Stimulated activated CD4-positive, alpha-beta T cell treated with anti-CD3 and anti-CD28 coated beads, Interleukin-15, amount 100 ng/mL, for 1 hour (primary cell): ENCODE results near the gene GXYLT1.
"Not testable (repeated sequence)": the region's sequence is repeated elsewhere in the genome, so short reads cannot be mapped to it uniquely, and the experiment has no call there.

Source experiments
- DNase-seq, 2 donors: peaks; one replicate each; pipeline ENCODE4 v3.0.0-alpha.2; 2020; ENCODE audit warnings: low read depth in 1 of 2, low spot score in 1 of 2

GXYLT1 gene

DNA sequence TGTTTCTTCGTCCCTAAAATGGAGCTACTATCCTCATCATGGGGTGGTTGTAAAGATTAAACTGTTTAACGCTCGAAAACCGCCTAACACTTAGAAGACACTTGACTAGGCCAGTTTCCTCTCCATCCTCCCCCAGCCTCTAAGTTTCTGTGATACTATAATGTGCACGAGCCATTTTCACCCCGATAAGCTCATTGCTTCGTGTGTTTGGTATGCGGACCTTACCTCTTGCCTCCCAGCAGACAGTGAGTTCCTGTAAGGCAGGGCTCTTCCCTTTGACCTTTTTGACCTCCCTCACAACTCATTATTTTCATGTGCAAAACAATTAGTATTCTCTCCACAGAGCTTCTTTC, 499 bp upstream of the GXYLT1 start:
- DNase-seq: no peak

- DNase-seq: no peak
Measured at GRCh38 chr12:42144158-42144407, 591 bp downstream of the GXYLT1 start.

- no peak for DNase-seq
Measured at GRCh38 chr12:42143452-42144157, 1.1 kb downstream of the GXYLT1 start.

DNA sequence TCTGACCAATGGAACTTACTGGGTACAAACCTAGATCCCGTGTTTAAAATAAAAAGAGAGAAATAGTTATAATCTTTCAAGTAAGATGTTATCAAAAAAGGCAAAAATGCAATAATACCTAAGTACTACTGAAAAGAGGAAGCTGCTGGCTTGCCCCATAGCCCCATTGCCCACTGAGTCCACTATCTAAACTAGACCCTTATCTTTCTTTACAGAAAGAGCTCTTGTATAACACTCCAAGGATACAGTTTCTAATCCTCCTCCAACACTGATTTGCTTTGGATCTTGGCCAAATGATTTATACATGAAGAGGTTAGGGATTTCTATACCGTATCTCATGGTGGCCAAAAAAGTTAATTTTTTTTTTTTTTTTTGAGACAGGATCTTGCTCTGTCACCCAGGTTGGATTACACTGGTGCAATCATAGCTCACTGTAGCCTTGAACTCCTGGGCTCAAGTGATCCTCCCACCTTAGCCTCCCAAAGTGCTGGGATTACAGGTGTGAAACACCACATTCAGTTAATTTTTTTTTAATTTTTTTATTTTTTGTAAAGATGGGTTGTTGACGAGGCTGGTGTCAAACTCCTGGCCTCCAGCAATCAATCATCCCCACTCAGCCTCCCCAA, 2.6 kb downstream of the GXYLT1 start:
- DNase-seq: no peak

DNA sequence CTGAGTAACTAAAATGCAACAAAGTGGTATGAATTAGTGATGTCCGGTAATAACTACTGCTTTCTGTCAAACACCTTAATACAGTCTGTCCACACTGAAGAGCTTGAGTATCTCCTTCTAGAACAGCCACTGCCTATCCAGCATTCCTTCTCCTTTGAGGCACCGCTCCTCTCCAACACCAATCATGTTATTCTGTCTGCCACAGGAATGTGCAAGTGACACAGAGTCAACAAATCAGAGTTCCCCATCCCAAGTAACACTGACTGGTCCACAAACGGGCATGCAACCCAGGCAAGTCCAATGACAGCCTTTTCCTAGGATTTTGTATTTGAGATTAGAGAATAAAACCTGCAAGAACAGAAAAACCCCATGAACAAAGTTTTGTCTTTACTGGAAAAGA, 3.8 kb downstream of the GXYLT1 start:
- no peak for DNase-seq

GRCh38 chr12:42135259-42135814, 9.3 kb downstream of the GXYLT1 start:
- DNase-seq: no peak

DNA sequence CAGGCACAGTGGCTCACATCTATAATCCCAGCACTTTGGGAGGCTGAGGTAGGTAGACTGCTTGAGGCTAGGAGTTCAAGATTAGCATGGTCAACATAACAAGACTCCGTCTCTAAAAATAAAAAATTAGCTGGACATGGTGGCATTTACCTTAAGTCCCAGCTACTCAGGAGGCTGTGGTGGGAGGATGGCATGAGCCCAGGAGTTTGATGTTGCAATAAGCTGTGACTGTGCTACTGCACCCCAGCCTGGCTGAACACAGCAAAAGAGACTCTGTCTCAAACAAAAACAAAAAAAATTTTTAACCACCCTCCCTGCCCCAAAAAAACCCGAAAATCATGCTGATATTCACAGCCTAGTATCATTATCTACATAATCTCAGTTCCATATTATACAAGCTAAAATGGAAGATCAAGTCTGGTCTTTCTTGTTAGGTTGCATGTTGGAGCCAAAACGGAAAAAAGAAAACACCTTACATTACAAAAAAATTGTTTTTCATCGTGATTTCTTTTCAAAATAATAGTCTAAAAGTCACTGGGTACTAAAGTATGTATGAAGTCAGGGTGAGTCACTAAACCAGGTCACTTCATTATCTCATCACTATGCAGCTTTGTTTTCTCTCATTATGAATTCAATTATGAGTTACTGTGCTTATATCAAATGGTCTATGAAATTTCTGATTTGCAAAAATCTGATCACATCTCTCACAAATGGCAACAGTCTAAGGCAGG, 13.8 kb downstream of the GXYLT1 start:
- DNase-seq: no peak

DNA sequence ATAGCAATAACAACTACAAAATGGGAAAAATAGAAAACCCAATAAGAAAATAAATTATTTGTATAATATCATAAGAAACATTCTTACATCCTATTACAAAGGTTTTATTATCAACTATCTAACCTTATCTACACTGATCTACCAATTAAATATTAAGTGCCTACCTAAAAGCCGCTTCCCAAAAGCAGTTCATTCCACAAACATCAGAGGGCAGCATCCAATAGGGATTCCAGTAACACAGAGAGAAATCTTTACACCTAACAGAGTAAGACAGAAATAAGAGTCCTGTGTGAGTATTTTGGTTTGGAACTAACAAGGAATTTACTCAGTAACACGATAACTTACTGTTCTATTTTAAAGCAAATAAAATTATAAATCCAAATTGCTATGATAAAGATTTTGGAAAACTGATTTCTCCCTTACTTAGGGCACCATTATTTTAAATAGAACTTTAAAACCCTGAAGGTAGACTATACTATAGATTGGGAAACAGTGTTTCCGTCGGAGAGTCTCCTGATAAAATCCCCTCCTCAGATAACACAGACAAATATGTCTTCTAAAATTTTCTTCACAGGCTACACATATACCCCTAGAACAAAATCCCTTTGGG, 15.0 kb downstream of the GXYLT1 start:
- no peak for DNase-seq

- no peak for DNase-seq
Measured at GRCh38 chr12:42128888-42129287, 15.8 kb downstream of the GXYLT1 start.

DNA sequence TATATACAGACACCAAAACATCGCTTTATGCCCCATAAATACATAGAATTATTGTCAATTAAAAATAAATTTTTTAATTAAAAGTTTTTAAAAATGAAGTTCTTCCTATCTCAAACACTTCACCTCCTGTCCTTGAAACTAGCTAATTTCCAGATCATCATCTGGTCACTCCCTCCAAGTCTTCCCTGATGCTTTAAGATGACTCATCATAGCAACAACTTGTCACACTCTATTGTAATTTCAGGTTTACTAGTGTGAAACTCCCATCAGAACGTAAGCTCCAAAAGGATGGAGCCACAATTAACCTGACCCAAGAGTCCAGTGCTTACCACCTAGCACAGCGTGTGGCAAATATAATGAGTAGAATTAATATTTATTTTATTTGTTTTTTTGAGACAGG, 16.3 kb downstream of the GXYLT1 start:
- DNase-seq: no peak

DNA sequence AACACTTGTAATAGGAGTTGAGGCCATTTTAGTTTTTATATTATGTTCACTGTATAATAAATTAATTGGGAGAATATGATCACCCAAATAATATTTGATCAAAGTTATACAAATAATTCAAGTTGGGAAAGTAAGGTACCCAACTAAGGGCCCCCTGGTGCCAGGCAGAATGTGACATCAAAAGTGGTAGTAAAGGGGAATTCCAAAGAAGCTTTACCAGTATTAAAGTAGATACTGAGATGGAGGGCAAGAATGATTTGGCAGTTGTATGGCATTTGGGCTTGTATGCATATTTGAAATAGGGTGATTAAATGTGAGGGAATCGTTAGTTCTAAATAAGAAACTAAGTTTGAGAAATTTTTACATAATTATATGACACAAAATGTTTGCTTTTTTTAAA, 17.7 kb downstream of the GXYLT1 start:
- DNase-seq: no peak

DNA sequence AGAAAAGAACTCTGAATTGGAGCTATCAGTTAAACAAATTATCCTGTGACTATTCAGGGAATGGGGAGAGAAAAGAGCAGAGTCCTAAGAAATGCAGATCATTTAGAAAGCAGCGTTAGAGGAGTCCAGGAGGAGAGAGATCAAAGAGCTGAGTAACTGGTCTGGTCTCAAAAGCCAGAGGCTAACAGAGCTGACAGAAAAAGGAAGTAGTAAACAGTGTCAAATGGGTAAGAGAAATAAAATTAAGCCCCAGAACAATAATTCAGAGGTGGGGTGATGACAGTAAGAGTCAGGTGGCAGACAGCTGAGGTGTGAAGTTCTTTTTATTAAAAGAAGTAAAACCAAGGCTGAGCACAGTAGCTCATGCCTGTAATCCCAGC, 19.3 kb downstream of the GXYLT1 start:
- no peak for DNase-seq

GRCh38 chr12:42124764-42125387, 19.8 kb downstream of the GXYLT1 start:
- DNase-seq: no peak

DNA sequence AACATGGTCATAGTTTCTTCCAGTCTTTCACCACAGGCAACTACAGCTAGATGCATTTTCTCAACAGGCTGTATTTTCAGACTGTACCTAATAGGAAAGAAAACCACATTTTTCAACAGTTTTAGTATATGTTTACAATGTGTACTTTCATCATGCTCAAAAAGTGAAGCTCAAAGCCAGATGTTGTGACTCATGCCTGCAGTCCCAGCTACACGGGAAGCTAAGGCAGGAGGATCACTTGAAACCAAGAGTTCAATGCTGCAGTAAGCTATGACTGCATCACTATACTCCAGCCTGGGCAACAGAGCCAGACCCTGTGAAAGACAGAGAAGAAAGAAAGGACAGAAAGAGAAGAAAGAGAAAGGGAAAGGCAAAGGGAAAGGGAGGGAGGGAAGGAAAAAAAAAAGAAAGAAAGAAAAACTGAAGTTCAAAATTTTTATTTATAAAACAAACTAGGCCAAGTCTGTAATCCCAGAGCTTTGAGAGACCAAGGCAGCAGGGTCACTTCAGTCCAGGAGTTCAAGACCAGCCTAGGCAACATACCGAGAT, 25.5 kb downstream of the GXYLT1 start:
- DNase-seq: no peak

- no peak for DNase-seq
Measured at GRCh38 chr12:42118136-42118879, 26.4 kb downstream of the GXYLT1 start.

GRCh38 chr12:42109031-42109430, 35.6 kb downstream of the GXYLT1 start:
- no peak for DNase-seq

- not testable (repeated sequence) for DNase-seq
Measured at GRCh38 chr12:42106791-42107190, 37.9 kb downstream of the GXYLT1 start.

- DNase-seq: no peak
Measured at GRCh38 chr12:42104784-42105183, 39.9 kb downstream of the GXYLT1 start.

DNA sequence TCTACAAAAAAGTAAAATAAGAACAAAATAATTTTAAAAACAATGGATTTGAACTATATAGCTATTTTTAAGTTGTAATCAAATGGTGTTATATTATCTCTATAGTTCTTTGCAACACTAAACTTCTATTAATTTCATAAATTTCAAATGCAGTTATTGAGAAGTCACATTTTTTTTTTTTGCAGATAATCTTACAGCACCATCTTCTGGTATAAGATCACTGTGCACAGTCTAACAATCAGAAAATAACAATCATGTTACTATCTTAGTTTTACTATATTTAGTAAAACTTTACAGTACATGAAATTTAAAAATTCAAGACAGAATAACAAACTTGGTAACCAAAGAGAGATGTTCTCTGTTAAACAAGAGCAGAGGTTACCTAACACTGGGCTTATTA, 40.6 kb downstream of the GXYLT1 start:
- DNase-seq: no peak

GRCh38 chr12:42103155-42103554, 41.5 kb downstream of the GXYLT1 start:
- DNase-seq: no peak

GRCh38 chr12:42102720-42103119, 42.0 kb downstream of the GXYLT1 start:
- no peak for DNase-seq
